Astrocyte (in vitro differentiated cells and primary cell): ENCODE results near the gene ZKSCAN3. TPM values are rescaled to one million over a fixed set of nuclear protein-coding genes. Genes with fewer than 3 reads are reported as not detected.

Experiments
- DNase-seq: peaks from one replicate; pipeline ENCODE4 v3.0.0-alpha.2; 2010; ENCODE audit warnings: low read depth
- FAIRE-seq: peaks from 2 replicates; lab custom pipeline; 2011; peaks lifted over from hg19 to GRCh38; lab: Jason Lieb, UNC
- H2AFZ ChIP-seq: 2 replicates; pipeline ENCODE4 v1.6.0; 2012; ENCODE audit warnings: low read depth, low read length, inconsistent platforms
- H3K27ac ChIP-seq: 2 replicates; pipeline ENCODE4 v1.5.1; 2011; ENCODE audit warnings: low read depth, low read length, inconsistent platforms
- H3K27me3 ChIP-seq: 2 replicates; pipeline ENCODE4 v1.6.0; 2011; ENCODE audit warnings: low read length, inconsistent platforms; ENCODE audit not compliant: insufficient read depth
- H3K36me3 ChIP-seq: 2 replicates; pipeline ENCODE4 v1.5.1; 2011; ENCODE audit warnings: low read length, inconsistent platforms; ENCODE audit not compliant: insufficient read depth
- H3K4me1 ChIP-seq: 2 replicates; pipeline ENCODE4 v1.5.1; 2011; ENCODE audit warnings: low read length, inconsistent platforms; ENCODE audit not compliant: insufficient read depth
- H3K4me2 ChIP-seq: 2 replicates; pipeline ENCODE4 v1.6.0; 2012; ENCODE audit warnings: low read length, inconsistent platforms
- H3K4me3 ChIP-seq: 2 replicates; pipeline ENCODE4 v1.5.1; 2011; ENCODE audit warnings: low read depth, mild to moderate bottlenecking, low read length, inconsistent platforms; ENCODE audit not compliant: insufficient read depth
- H3K79me2 ChIP-seq: 2 replicates; pipeline ENCODE4 v1.6.0; 2012; ENCODE audit warnings: mild to moderate bottlenecking, low read length, inconsistent platforms; ENCODE audit not compliant: insufficient read depth
- H3K9ac ChIP-seq: 2 replicates; pipeline ENCODE4 v1.6.0; 2012; ENCODE audit warnings: mild to moderate bottlenecking, low read length, inconsistent platforms
- H3K9me3 ChIP-seq: 2 replicates; pipeline ENCODE4 v1.5.1; 2012; ENCODE audit warnings: low read depth, mild to moderate bottlenecking, low read length, inconsistent platforms; ENCODE audit not compliant: insufficient read depth
- H4K20me1 ChIP-seq: 2 replicates; pipeline ENCODE4 v1.6.0; 2012; ENCODE audit warnings: low read length, inconsistent platforms; ENCODE audit not compliant: insufficient read depth
- H3K27ac Mint-ChIP-seq: one replicate; pipeline ENCODE4 v1.8.0; 2021; ENCODE audit warnings: mild to moderate bottlenecking, mixed read lengths; ENCODE audit not compliant: unreplicated experiment
- H3K27me3 Mint-ChIP-seq: one replicate; pipeline ENCODE4 v1.8.0; 2021; ENCODE audit warnings: low read depth, mixed read lengths; ENCODE audit not compliant: unreplicated experiment
- H3K36me3 Mint-ChIP-seq: one replicate; pipeline ENCODE4 v1.8.0; 2021; ENCODE audit warnings: low read depth, mixed read lengths; ENCODE audit not compliant: unreplicated experiment
- H3K4me1 Mint-ChIP-seq: one replicate; pipeline ENCODE4 v1.8.0; 2021; ENCODE audit warnings: low read depth, mixed read lengths; ENCODE audit not compliant: unreplicated experiment
- H3K4me3 Mint-ChIP-seq: one replicate; pipeline ENCODE4 v1.8.0; 2021; ENCODE audit warnings: mild to moderate bottlenecking, moderate library complexity, mixed read lengths; ENCODE audit not compliant: unreplicated experiment
- H3K9me3 Mint-ChIP-seq: one replicate; pipeline ENCODE4 v1.8.0; 2021; ENCODE audit warnings: mild to moderate bottlenecking, mixed read lengths; ENCODE audit not compliant: unreplicated experiment
- CTCF ChIP-seq: IDR thresholded peaks from 2 replicates; pipeline ENCODE4 v1.5.1; 2011; ENCODE audit warnings: low read depth, mild to moderate bottlenecking, inconsistent platforms, low read length, moderate library complexity; ENCODE audit not compliant: insufficient read depth
- EZH2 ChIP-seq: IDR thresholded peaks from 2 replicates; pipeline ENCODE4 v1.6.1; 2012; ENCODE audit warnings: mild to moderate bottlenecking, low read length, inconsistent platforms; ENCODE audit not compliant: insufficient read depth
- total RNA-seq: library from RNA; stranded (reverse); gene quantifications from 2 replicates; pipeline ENCODE4 v1.2.1, GENCODE V29; 2021

Gene ZKSCAN3
- total RNA-seq, 1 donor from 2014 or later, result 8.0 TPM

- Histone ChIP-seq H3K4me1 (peaks cover 9% of the 10 kb centered on the region), H3K27me3 (no peaks in the 10 kb centered on the region), H3K4me2 (no peak overlapping the region), H3K79me2 (no peaks in the 10 kb centered on the region), H3K4me3 (no peak overlapping the region), H2AFZ (no peak overlapping the region), H3K27ac (no peak overlapping the region), H3K9ac (no peak overlapping the region), H4K20me1 (no peaks in the 10 kb centered on the region), H3K36me3 (no peaks in the 10 kb centered on the region), H3K9me3 (no peaks in the 10 kb centered on the region)
- TF ChIP-seq EZH2 (no peak), CTCF (no peak)
- DNase-seq (no peak), FAIRE-seq (no peak)
- no peaks in the 10 kb centered on the region for H3K4me1 Mint-ChIP-seq
- no peaks in the 10 kb centered on the region for H3K9me3 Mint-ChIP-seq
- peaks cover 2% of the 10 kb centered on the region for H3K36me3 Mint-ChIP-seq
- H3K27me3 Mint-ChIP-seq, result peaks cover 6% of the 10 kb centered on the region
- no peak overlapping the region for H3K4me3 Mint-ChIP-seq
- H3K27ac Mint-ChIP-seq, result no peak overlapping the region
Observed at GRCh38 chr6:28340310-28341095, 9.2 kb upstream of the ZKSCAN3 start.

- FAIRE-seq, result no peak
- no peak overlapping the region for H3K9ac ChIP-seq
- H3K36me3 Mint-ChIP-seq, result peaks cover 2% of the 10 kb centered on the region
Observed at GRCh38 chr6:28343898-28344677, 5.7 kb upstream of the ZKSCAN3 start.

More at GRCh38 chr6:28343898-28344677, 5.7 kb upstream of the ZKSCAN3 start:
- Histone ChIP-seq H3K4me1 (no peaks in the 10 kb centered on the region), H3K27ac (no peak overlapping the region), H3K4me2 (no peak overlapping the region), H3K4me3 (no peak overlapping the region), H3K27me3 (peaks cover 7% of the 10 kb centered on the region), H3K79me2 (no peaks in the 10 kb centered on the region), H4K20me1 (no peaks in the 10 kb centered on the region), H3K36me3 (no peaks in the 10 kb centered on the region), H3K9me3 (no peaks in the 10 kb centered on the region), H2AFZ (no peak overlapping the region)
- TF ChIP-seq CTCF, result no peak
- no peak for TF ChIP-seq EZH2
- H3K27ac Mint-ChIP-seq, result no peak overlapping the region
- no peak for DNase-seq
- H3K9me3 Mint-ChIP-seq, result no peaks in the 10 kb centered on the region
- H3K27me3 Mint-ChIP-seq, result peaks cover 15% of the 10 kb centered on the region
- no peaks in the 10 kb centered on the region for H3K4me1 Mint-ChIP-seq
- H3K4me3 Mint-ChIP-seq, result no peak overlapping the region
